Immature natural killer cell (primary cell): ENCODE measurements around the gene BSCL2. TPM values are rescaled to one million over a fixed set of nuclear protein-coding genes. Genes with fewer than 3 reads are reported as not detected.

Experiments used
- DNase-seq, 3 donors: peaks; one replicate each; pipeline ENCODE4 v3.0.0; 2022; ENCODE audit warnings: mixed read lengths in 1 of 3
- H3K27ac Mint-ChIP-seq, 6 donors: one replicate each; pipeline ENCODE4 v1.8.0; 2020; ENCODE audit warnings: mixed read lengths in 6 of 6, mild to moderate bottlenecking in 5 of 6, inconsistent platforms in 4 of 6, moderate library complexity in 3 of 6
- H3K27me3 Mint-ChIP-seq, 3 donors: one replicate each; pipeline ENCODE4 v1.8.0; 2020 to 2021; ENCODE audit warnings: low read depth in 3 of 3, mild to moderate bottlenecking in 3 of 3, mixed read lengths in 3 of 3, moderate library complexity in 3 of 3, inconsistent platforms in 1 of 3
- H3K36me3 Mint-ChIP-seq, 3 donors: one replicate each; pipeline ENCODE4 v1.8.0; 2020; ENCODE audit warnings: mixed read lengths in 3 of 3, inconsistent platforms in 2 of 3, mild to moderate bottlenecking in 2 of 3
- H3K4me1 Mint-ChIP-seq, 2 donors: one replicate each; pipeline ENCODE4 v1.8.0; 2020; ENCODE audit warnings: inconsistent platforms in 2 of 2, mild to moderate bottlenecking in 2 of 2, mixed read lengths in 2 of 2, moderate library complexity in 1 of 2
- H3K4me3 Mint-ChIP-seq, 5 donors: one replicate each; pipeline ENCODE4 v1.8.0; 2020; ENCODE audit warnings: mild to moderate bottlenecking in 5 of 5, mixed read lengths in 5 of 5, inconsistent platforms in 3 of 5, moderate library complexity in 3 of 5
- H3K9me3 Mint-ChIP-seq, 6 donors: one replicate each; pipeline ENCODE4 v1.8.0; 2020; ENCODE audit warnings: mild to moderate bottlenecking in 6 of 6, mixed read lengths in 6 of 6, inconsistent platforms in 4 of 6, moderate library complexity in 3 of 6
- polyA plus RNA-seq, 3 donors: library from polyadenylated mRNA; unstranded; fragments of 300-500 nt; fragmentation: Illumina TruSeq; gene quantifications; one replicate each; pipeline ENCODE4 v1.2.3, GENCODE V29; 2021

Gene BSCL2
- polyA plus RNA-seq, 3 donors from 2014 or later, result 52.5 to 54.1 (median 53.6) TPM

DNA sequence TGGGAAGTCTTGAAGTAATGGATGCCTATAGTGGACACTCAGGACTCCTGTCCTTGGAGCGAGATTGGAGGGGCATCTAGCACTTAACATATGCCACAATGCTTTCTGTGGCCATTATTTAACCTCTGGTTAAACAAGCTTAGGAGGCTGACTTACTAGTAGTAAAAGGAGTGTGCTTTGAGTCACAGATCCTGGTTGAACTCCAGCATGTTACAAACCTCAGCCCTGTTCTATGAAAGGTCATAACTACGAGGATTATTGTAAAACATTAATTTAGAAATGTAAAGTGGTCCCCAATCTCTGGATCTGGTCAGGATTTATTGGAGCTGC lies 34.1 kb downstream of the BSCL2 start:
- DNase-seq, result no peak

GRCh38 chr11:62671608-62672389 lies 35.4 kb downstream of the BSCL2 start, which contains the start of the genes LBHD1 and UQCC3:
Gene LBHD1, minus strand, starts transcription at chr11:62672267. Its CDS starts 2,236 bp downstream, at chr11:62670031.
Gene UQCC3, plus strand, starts transcription at chr11:62671673. Its CDS starts 73 bp downstream, at chr11:62671746.
- H3K9me3 Mint-ChIP-seq, result no peaks in the 10 kb centered on the region
- peaks cover 3 to 12% (median 11%) of the 10 kb centered on the region in 3 donors for H3K27me3 Mint-ChIP-seq
- H3K4me1 Mint-ChIP-seq, result peaks cover 43 to 51% of the 10 kb centered on the region in 2 donors
- H3K36me3 Mint-ChIP-seq, result peaks cover 4 to 7% (median 4%) of the 10 kb centered on the region in 3 donors
- peak; percentile 70 to 86 (median 83) for DNase-seq
- H3K27ac Mint-ChIP-seq, result peak within 1 kb of the TSS; percentile 92 to 98 (median 96)
- peak within 1 kb of the TSS; percentile 97 to 100 (median 100) for H3K4me3 Mint-ChIP-seq

More for the DNA sequence above, 34.1 kb downstream of the BSCL2 start:
- Mint-ChIP-seq H3K4me3 (peak overlapping the region in 4 of 5 donors; percentile 27 to 100 (median 98)), H3K4me1 (peaks cover 52 to 57% of the 10 kb centered on the region in 2 donors), H3K27me3 (peaks cover 5 to 12% (median 11%) of the 10 kb centered on the region in 3 donors), H3K27ac (peak overlapping the region; percentile 26 to 98 (median 94)), H3K36me3 (peaks cover 8 to 13% (median 10%) of the 10 kb centered on the region in 3 donors), H3K9me3 (no peaks in the 10 kb centered on the region)

- Mint-ChIP-seq H3K27me3 (peaks cover 3 to 15% (median 13%) of the 10 kb centered on the region in 3 donors), H3K36me3 (peaks cover 4 to 5% (median 4%) of the 10 kb centered on the region in 3 donors), H3K4me3 (peak overlapping the region; percentile 97 to 100 (median 100)), H3K4me1 (peaks cover 45 to 51% of the 10 kb centered on the region in 2 donors), H3K27ac (peak overlapping the region; percentile 92 to 98 (median 96)), H3K9me3 (no peaks in the 10 kb centered on the region)
- DNase-seq, result no peak
Measured at GRCh38 chr11:62671236-62671607, 36.0 kb downstream of the BSCL2 start.

DNA sequence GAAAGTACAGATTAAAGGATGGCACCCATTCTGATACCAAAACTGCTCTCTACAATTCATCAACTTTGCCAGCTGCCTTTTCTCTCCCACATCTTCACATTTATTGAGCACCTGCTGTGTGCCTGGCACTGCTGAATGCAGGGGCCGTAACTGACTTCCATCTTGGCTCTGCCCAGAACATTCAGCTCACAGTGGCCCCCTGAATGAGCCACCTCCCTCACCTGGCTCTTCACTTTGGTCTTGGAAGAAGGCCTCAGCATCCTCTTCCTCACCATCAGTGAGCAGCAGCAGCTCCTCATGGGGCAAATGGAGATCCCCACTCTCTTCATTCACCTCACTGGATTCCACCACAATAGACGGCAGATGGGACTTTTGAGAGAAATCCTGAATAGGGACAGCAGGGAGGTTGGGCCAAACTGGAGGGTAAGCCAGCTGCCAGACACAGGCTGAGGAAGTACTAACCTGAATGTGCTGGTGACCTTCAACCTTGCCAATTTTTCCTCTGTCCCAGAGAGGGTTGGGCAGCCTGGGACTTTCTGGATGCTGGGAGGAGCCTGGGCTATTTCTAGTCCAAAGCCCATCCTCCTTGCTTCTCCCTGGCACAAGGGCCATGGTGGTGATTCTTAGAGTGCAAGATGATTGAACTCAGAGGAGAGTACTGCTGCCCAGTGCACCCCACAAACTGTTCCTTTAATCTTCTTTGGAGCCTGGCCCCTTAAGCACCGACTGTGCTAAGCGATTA lies 37.6 kb downstream of the BSCL2 start:
- peaks cover 52 to 58% of the 10 kb centered on the region in 2 donors for H3K4me1 Mint-ChIP-seq
- peaks cover 9 to 23% (median 23%) of the 10 kb centered on the region in 3 donors for H3K27me3 Mint-ChIP-seq
- peaks cover under 1% of the 10 kb centered on the region in 3 donors for H3K36me3 Mint-ChIP-seq
- H3K9me3 Mint-ChIP-seq, result no peaks in the 10 kb centered on the region
- peak overlapping the region; percentile 97 to 100 (median 100) for H3K4me3 Mint-ChIP-seq
- DNase-seq, result no peak
- peak overlapping the region in 5 of 6 donors; percentile 46 to 92 (median 76) for H3K27ac Mint-ChIP-seq

DNA sequence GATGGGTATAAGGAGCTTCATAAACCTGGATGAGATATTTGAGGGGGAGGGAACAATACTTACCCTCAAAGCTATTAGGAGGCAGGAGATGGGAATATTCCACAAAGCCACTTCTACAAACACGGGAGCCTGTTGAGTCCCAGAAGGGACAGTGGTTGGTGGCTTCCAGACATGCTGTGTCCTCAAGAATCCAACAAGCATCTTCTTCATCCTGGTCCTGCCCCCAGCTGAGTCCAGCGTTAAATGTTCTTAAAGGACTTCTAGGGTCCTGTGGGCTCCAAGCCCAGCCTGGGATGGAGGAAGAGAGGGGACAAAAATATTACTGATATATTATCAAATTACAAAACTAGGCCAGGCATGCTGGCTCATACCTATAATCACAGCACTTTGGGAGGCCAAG lies 39.8 kb downstream of the BSCL2 start:
- Mint-ChIP-seq H3K9me3 (no peaks in the 10 kb centered on the region), H3K27ac (peak overlapping the region in 2 of 6 donors; percentile 40 to 55), H3K27me3 (peaks cover 11 to 23% (median 22%) of the 10 kb centered on the region in 3 donors), H3K4me1 (peaks cover 55 to 74% of the 10 kb centered on the region in 2 donors), H3K36me3 (peaks cover 3 to 9% (median 3%) of the 10 kb centered on the region in 3 donors), H3K4me3 (peak overlapping the region in 2 of 5 donors; percentile 12 to 72)
- no peak for DNase-seq

GRCh38 chr11:62666259-62666926 lies 40.8 kb downstream of the BSCL2 start:
- Mint-ChIP-seq H3K36me3 (peaks cover 3 to 9% (median 3%) of the 10 kb centered on the region in 3 donors), H3K4me1 (peaks cover 46 to 65% of the 10 kb centered on the region in 2 donors), H3K9me3 (no peaks in the 10 kb centered on the region), H3K27me3 (peaks cover 10 to 15% (median 14%) of the 10 kb centered on the region in 3 donors), H3K27ac (peak overlapping the region in 4 of 6 donors; percentile 66 to 94 (median 90)), H3K4me3 (peak overlapping the region; percentile 62 to 95 (median 90))
- DNase-seq, result no peak

GRCh38 chr11:62665599-62666258 lies 41.5 kb downstream of the BSCL2 start:
- Mint-ChIP-seq H3K36me3 (peaks cover 3 to 9% (median 3%) of the 10 kb centered on the region in 3 donors), H3K4me1 (peaks cover 39 to 59% of the 10 kb centered on the region in 2 donors), H3K9me3 (no peaks in the 10 kb centered on the region), H3K27me3 (peaks cover 8 to 12% (median 11%) of the 10 kb centered on the region in 3 donors), H3K27ac (peak overlapping the region; percentile 86 to 95 (median 93)), H3K4me3 (peak overlapping the region; percentile 90 to 95 (median 91))
- DNase-seq, result peak; percentile 43 to 65 (median 57)

GRCh38 chr11:62665075-62665598 lies 42.1 kb downstream of the BSCL2 start, which contains the start of the genes C11orf98 and CSKMT:
Gene C11orf98, minus strand, starts transcription at chr11:62665210. Its CDS starts 41 bp downstream, at chr11:62665169.
Gene CSKMT, plus strand, starts transcription at chr11:62665312. Its CDS starts 568 bp downstream, at chr11:62665880.
- DNase-seq, result peak; percentile 94 to 96 (median 95)
- H3K27ac Mint-ChIP-seq, result peak within 1 kb of the TSS; percentile 86 to 95 (median 93)
- H3K9me3 Mint-ChIP-seq, result no peaks in the 10 kb centered on the region
- peak within 1 kb of the TSS; percentile 90 to 95 (median 91) for H3K4me3 Mint-ChIP-seq
- H3K36me3 Mint-ChIP-seq, result peaks cover 3 to 9% (median 3%) of the 10 kb centered on the region in 3 donors
- H3K27me3 Mint-ChIP-seq, result peaks cover 8 to 12% (median 11%) of the 10 kb centered on the region in 3 donors
- H3K4me1 Mint-ChIP-seq, result peaks cover 34 to 56% of the 10 kb centered on the region in 2 donors

GRCh38 chr11:62664405-62665074 lies 42.7 kb downstream of the BSCL2 start:
- Mint-ChIP-seq H3K27me3 (peaks cover 8 to 12% (median 11%) of the 10 kb centered on the region in 3 donors), H3K4me1 (peaks cover 29 to 51% of the 10 kb centered on the region in 2 donors), H3K36me3 (peaks cover 3 to 9% (median 3%) of the 10 kb centered on the region in 3 donors), H3K27ac (peak overlapping the region; percentile 86 to 95 (median 93)), H3K9me3 (no peaks in the 10 kb centered on the region), H3K4me3 (peak overlapping the region; percentile 90 to 95 (median 91))
- DNase-seq, result no peak

DNA sequence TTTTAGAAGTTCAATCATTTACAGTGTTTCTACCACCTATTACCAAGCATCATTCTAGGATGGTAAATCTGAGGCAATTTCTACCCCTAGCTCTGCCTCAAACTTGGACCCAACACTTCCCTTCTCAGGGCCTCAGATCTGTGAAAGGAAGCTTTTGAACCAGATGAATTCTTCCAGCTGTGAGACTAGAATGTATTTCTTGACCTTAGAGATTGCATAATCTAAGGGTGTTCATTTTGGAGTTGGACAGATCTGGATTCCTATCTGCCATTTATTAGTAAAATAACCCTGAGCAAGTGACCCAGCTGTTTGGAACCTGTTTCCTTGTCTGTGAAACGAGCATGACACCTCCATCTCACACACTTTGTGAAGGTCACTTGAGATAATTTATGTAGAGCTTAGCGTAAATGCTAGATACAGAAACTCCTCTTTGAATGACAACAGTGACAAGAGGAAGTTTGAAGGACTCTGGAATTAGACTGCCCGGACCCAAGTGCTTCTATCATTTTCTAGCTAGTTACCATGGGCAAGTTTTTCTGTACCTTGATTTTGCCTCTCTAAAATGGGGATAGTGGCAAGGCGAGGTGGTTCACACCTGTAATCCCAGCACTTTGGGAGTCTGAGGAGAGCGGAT lies 50.3 kb downstream of the BSCL2 start:
- Mint-ChIP-seq H3K27ac (no peak overlapping the region), H3K4me1 (peaks cover 12 to 17% of the 10 kb centered on the region in 2 donors)

GRCh38 chr11:62654297-62654696 lies 52.9 kb downstream of the BSCL2 start:
- Mint-ChIP-seq H3K4me3 (peak overlapping the region; percentile 41 to 59 (median 55)), H3K9me3 (no peaks in the 10 kb centered on the region), H3K4me1 (peaks cover 19 to 26% of the 10 kb centered on the region in 2 donors), H3K36me3 (no peaks in the 10 kb centered on the region), H3K27me3 (peaks cover 9 to 26% (median 24%) of the 10 kb centered on the region in 3 donors), H3K27ac (peak overlapping the region; percentile 7 to 95 (median 68))
- no peak for DNase-seq

More for the DNA sequence above, 50.3 kb downstream of the BSCL2 start:
- Mint-ChIP-seq H3K9me3 (no peaks in the 10 kb centered on the region), H3K27me3 (peaks cover 9 to 26% (median 24%) of the 10 kb centered on the region in 3 donors), H3K36me3 (no peaks in the 10 kb centered on the region), H3K4me3 (no peak overlapping the region)
- DNase-seq, result no peak
